ENCODE measurements around the gene DLST.

DLST gene

DNA sequence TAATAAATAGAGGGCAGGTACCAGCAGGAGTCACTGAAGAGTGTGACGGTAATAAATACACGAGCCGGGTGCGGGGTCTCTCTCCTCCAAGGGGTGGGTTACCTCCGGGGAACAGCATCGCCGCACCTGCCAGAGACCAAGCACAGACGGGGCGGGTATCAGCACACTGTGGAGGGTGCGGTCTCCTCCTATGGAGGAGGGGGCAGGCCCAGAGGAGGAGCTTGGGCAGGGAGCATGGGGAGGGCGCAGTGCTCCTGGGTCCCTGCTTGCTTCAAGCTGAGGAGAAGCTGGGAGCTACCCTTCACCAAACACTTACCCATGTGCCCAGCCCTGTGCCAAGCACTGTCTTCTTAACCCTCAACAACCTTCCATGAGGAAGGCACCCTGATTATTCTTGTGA, 60.9 kb downstream of the DLST start:
- H3K4me1 Mint-ChIP-seq (ENCODE audit: low read depth), result peaks cover 43% of the 10 kb centered on the region
- no peaks in the 10 kb centered on the region for H3K27me3 Mint-ChIP-seq (ENCODE audit: low read depth)
- H3K9me3 Mint-ChIP-seq, result peaks cover 7% of the 10 kb centered on the region
- H3K27ac Mint-ChIP-seq, result peak overlapping the region; percentile 77
- H3K36me3 Mint-ChIP-seq (ENCODE audit: low read depth), result peaks cover 3% of the 10 kb centered on the region
- H3K4me3 Mint-ChIP-seq, result peak overlapping the region; percentile 81

- Mint-ChIP-seq H3K27ac (no peak overlapping the region), H3K9me3 (no peaks in the 10 kb centered on the region), H3K36me3 (ENCODE audit: low read depth) (no peaks in the 10 kb centered on the region), H3K4me3 (no peak overlapping the region), H3K27me3 (ENCODE audit: low read depth) (no peaks in the 10 kb centered on the region), H3K4me1 (ENCODE audit: low read depth) (peaks cover 25% of the 10 kb centered on the region)
Observed at GRCh38 chr14:74945261-74945851, 63.6 kb downstream of the DLST start.

DNA sequence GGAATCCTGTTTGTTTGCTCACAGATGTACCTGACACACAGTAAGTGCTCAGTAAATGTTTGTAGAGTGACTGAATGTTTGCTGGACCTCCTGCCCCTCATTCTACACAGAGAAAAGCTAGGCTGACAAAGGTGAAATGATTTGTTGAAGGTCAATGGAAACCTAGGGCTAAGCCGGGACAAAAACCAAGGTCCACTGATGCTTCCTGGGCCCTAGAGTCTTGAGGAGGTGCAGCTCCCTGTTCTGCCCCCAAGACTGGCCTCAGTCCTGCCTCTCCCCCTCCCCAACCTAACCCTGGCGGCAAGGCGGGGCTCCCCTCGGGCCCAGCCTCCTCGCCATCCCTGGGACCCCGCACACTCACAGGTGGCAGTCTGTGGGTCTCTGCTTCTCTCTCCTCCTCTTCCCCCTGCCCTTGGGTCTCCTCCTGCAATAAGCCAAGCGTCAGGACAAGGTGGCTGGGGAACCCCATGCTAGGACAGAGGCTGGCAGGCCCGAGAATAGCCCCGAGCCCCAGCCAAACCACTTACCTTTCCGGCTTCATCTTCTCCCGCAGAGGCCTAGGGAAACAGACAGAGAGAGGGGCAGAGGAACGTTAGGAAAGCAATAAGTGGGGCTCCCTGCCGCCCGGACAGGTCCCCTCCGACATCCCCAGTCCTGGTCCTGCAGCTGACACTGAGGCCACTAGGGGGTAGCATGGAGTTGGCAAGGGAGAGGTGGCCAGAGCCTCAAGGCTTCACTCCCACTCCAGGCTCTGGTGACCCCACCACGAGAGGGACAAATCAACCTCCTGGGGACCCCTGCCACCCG, 64.3 kb downstream of the DLST start:
- Mint-ChIP-seq H3K27ac (peak overlapping the region; percentile 69), H3K9me3 (no peaks in the 10 kb centered on the region), H3K27me3 (ENCODE audit: low read depth) (no peaks in the 10 kb centered on the region), H3K4me3 (no peak overlapping the region), H3K36me3 (ENCODE audit: low read depth) (no peaks in the 10 kb centered on the region), H3K4me1 (ENCODE audit: low read depth) (peaks cover 24% of the 10 kb centered on the region)

DNA sequence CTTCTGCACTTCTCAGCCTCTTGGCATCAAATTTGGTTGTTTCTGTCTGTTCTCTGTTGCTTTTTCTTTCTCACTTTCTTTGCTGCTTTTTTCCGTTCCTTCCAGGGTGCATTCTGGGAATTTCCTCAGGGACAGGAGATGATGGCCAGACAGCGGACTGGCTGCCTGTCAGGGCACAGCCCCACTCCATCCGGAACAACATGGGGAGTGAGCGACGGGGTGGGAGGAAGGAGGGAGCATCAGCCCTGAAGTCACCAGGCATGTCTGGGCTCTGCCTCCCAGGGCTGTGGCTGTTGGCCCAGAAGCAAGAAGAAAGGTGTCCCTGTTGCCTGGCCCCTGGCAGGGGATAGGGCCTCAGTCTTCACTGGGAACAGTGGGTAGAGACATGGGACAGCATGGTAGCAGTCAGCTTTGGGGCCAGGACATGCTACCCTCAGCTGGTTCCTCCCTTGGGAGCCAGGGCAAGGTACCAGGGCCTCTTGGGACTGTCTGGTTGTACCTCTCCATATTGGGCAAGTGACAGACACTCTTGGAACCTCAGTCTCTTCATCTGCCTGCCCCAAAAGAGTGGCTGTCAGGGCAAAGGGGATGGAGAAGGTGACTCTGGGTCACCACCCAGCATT, 65.1 kb downstream of the DLST start:
- Mint-ChIP-seq H3K27ac (no peak overlapping the region), H3K27me3 (ENCODE audit: low read depth) (no peaks in the 10 kb centered on the region), H3K36me3 (ENCODE audit: low read depth) (no peaks in the 10 kb centered on the region), H3K4me3 (no peak overlapping the region), H3K4me1 (ENCODE audit: low read depth) (peaks cover 18% of the 10 kb centered on the region), H3K9me3 (no peaks in the 10 kb centered on the region)

DNA sequence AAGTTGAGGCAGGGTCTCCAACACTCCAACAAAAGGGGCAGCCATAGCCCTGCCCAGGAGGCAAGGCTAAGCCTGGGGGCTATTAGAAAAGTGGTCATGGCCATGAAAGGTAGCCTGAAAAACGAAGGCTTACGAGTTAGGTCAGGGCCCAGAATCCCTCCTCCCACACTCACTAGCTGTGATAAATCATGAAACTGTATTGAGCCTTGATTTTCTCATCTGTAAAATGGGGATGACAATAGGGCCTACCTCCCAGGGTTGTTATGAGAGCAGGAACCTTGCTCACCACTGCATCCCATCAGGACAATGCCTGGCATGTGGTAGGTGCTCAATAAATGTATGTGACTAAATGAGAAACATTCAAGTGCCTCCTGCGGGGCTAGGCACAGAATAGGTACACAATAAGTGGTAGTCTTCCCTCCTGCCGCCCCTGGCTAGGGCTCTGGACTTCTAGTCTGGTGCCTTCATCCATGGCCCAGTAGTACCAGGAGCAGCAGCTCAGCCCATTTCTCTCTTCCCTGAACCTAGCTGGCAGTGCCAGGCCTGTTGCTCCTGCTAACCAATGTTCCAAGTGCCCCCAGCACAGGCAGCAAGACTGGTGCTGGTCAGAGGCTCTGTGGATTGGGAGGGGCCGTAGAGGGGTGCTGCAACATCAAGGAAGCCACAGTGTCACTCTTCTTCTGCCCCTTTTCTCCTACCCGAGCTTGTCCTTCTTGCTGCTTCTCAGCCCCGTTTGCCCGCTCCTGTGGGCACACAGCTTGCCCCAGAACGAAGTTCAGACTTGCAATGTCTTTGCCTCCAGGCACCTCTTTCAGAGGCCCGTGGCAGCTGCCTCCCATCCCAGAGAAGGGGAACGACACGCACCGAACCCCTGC, 65.9 kb downstream of the DLST start:
- H3K36me3 Mint-ChIP-seq (ENCODE audit: low read depth), result no peaks in the 10 kb centered on the region
- H3K4me3 Mint-ChIP-seq, result no peak overlapping the region
- H3K4me1 Mint-ChIP-seq (ENCODE audit: low read depth), result peaks cover 13% of the 10 kb centered on the region
- H3K27me3 Mint-ChIP-seq (ENCODE audit: low read depth), result no peaks in the 10 kb centered on the region
- H3K27ac Mint-ChIP-seq, result no peak overlapping the region
- H3K9me3 Mint-ChIP-seq, result no peaks in the 10 kb centered on the region

DNA sequence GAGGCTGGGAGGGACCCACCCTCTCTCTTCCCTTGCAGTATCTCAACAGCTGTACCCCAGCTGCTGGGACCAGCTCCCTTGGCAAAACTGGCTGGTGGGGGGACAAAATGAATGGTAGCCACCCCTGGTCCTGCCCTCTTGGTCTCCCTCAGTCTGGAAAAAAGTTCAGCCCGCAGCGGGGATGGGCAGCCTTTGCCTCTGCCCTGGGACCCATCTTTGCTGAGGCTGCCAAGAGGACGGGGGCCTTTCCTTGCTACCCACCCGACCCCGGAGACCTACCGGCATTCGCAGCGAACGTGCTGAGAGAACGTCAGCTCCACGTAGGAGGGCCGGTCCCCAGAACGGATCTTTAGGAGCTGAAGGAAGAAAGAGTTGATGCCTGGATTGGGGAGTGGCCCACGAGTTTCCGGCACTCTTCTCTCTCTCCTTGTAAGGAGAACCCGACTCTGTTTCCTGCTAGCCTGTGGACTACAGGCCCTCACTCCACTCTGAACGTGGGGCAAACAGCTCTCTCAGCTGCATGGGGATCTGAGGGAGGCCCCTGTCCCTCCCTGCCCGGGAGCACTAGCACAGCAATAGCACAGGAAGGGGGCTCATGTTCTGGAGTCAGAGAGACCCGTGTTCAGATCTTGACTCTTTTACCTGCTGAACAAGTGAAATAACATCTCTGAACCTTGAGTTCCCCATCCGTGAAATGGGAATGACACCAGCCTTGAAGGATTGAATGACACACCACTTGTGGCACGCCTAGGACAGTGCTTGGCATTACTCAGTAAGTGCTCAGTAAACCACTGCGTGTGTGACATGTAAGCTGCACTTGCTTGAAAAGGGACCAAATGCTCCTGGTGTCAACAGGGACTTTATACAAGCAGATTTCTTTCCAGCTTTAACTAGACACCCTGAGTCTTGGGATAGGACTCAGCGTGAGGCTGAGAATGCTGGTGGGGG, 66.8 kb downstream of the DLST start:
- H3K36me3 Mint-ChIP-seq (ENCODE audit: low read depth), result no peaks in the 10 kb centered on the region
- no peak overlapping the region for H3K27ac Mint-ChIP-seq
- peaks cover 7% of the 10 kb centered on the region for H3K4me1 Mint-ChIP-seq (ENCODE audit: low read depth)
- H3K9me3 Mint-ChIP-seq, result no peaks in the 10 kb centered on the region
- H3K27me3 Mint-ChIP-seq (ENCODE audit: low read depth), result no peaks in the 10 kb centered on the region
- H3K4me3 Mint-ChIP-seq, result no peak overlapping the region

DNA sequence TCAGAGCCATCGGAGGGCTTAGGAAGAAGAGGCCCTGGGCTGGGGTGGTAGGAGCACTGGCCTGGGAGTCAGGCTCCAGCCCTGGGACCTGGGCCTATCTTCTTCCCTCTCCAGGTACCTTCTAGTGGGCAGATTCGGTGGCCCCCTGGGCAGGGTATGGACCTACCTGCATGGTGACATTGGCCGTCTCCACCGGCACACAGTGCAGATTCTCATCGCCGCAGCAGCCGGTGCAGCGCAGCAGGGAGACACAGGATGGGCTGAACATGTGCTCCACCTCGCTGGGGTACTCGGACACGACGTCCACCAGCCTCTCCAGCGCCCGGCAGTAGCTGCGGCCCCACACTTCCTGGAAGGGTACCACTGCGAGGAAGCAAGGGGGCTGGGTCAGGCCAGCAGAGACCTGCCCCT, 67.5 kb downstream of the DLST start:
- no peaks in the 10 kb centered on the region for H3K27me3 Mint-ChIP-seq (ENCODE audit: low read depth)
- H3K4me3 Mint-ChIP-seq, result no peak overlapping the region
- H3K36me3 Mint-ChIP-seq (ENCODE audit: low read depth), result no peaks in the 10 kb centered on the region
- H3K4me1 Mint-ChIP-seq (ENCODE audit: low read depth), result peaks cover 7% of the 10 kb centered on the region
- H3K27ac Mint-ChIP-seq, result no peak overlapping the region
- H3K9me3 Mint-ChIP-seq, result no peaks in the 10 kb centered on the region

DNA sequence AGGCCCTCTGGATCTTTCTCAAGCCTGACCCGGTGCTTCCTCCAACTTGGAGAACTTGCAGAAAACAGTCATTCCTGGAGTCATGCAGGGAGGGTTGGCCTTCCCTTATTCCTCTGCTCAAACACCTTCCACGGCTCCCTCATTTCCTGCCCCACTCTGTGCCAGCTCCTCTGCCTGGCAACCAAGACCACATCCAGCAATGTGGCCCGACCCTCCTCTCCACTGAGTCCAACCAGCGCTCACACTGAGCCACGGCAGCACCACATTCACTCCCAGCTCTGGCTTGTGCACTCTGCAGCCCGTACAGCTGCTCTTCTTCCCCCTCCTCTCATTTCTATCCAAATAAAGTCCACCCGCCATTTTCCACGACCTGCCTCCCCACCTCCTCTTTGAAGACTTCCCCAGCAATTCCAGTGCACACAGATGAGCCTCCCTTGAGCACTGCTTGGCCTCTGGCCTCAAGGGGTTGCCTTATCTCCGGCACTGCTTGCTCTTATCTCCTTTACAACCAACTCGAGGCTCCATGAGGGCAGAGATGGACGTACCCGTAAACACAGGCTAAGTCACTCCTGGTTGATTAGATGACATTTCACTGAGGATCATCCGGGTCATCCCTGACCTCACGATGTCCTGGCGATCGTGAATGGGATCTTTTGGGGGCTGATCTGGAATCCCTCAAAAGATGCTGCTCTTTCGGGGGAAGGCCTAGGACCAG, 68.3 kb downstream of the DLST start:
- Mint-ChIP-seq H3K27me3 (ENCODE audit: low read depth) (no peaks in the 10 kb centered on the region), H3K27ac (no peak overlapping the region), H3K36me3 (ENCODE audit: low read depth) (no peaks in the 10 kb centered on the region), H3K4me3 (no peak overlapping the region), H3K4me1 (ENCODE audit: low read depth) (peaks cover 7% of the 10 kb centered on the region), H3K9me3 (no peaks in the 10 kb centered on the region)

DNA sequence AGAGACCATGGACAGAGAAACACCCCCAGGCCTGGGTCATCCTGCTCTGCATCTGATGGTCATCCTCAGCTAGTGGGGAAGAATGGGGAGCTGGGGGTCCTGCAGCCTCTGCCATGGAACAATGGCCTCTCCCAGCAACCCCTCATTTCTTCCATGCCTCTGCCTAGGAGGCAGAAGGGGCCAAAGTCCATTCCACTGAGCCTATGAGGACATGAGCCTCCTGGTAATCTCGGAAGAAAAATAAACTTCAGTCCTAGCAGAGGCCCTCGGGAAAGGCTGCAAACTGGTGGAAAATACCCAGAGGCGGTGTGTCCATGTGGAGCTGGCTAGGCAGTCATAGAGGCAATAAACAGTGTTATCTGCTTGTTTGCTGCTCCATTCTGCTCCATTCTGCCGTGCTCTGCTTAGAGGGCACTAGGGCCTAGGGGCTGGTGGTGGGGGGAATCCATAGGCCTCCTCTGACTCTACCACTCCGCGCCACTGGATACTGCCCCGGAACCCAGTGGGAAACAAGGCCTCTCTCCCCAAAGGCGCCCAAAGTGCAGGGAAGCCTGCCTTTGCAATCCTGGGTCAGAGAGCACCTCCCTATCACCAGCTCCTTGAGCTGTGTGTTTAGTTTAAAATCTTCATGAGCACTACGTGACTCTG, 69.2 kb downstream of the DLST start:
- Mint-ChIP-seq H3K27me3 (ENCODE audit: low read depth) (no peaks in the 10 kb centered on the region), H3K36me3 (ENCODE audit: low read depth) (no peaks in the 10 kb centered on the region), H3K9me3 (no peaks in the 10 kb centered on the region), H3K4me3 (no peak overlapping the region), H3K4me1 (ENCODE audit: low read depth) (peaks cover 7% of the 10 kb centered on the region), H3K27ac (no peak overlapping the region)

- no peaks in the 10 kb centered on the region for H3K36me3 Mint-ChIP-seq (ENCODE audit: low read depth)
- no peaks in the 10 kb centered on the region for H3K9me3 Mint-ChIP-seq
- H3K27ac Mint-ChIP-seq, result no peak overlapping the region
- no peak overlapping the region for H3K4me3 Mint-ChIP-seq
- H3K4me1 Mint-ChIP-seq (ENCODE audit: low read depth), result peaks cover under 1% of the 10 kb centered on the region
- peaks cover 5% of the 10 kb centered on the region for H3K27me3 Mint-ChIP-seq (ENCODE audit: low read depth)
Observed at GRCh38 chr14:74951443-74952179, 69.9 kb downstream of the DLST start.

DNA sequence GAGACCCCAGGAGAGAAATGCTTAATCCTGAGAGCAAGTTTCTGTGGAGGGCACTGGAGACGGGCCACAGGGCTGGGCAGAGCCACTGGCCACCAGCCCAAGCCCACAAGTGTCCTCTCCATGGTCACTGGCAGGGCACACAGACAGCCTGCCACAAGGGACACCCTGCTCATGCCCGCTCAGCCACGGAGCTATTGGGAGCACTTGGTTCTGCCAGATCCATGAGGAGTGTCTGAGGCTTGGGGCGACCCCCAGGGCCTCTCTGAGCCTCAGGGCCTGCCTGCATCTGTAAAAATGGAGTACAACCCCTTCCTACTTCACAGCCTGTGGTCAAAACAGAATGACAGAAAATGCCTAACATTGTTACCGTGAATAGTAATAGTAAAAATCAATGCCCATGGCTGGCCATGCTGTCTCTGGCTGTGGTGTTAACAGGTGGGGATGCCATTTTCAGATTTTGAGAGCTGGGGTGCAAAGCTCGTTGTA, 70.5 kb downstream of the DLST start:
- H3K4me3 Mint-ChIP-seq, result no peak overlapping the region
- peaks cover 9% of the 10 kb centered on the region for H3K27me3 Mint-ChIP-seq (ENCODE audit: low read depth)
- no peaks in the 10 kb centered on the region for H3K9me3 Mint-ChIP-seq
- no peaks in the 10 kb centered on the region for H3K4me1 Mint-ChIP-seq (ENCODE audit: low read depth)
- H3K27ac Mint-ChIP-seq, result no peak overlapping the region
- no peaks in the 10 kb centered on the region for H3K36me3 Mint-ChIP-seq (ENCODE audit: low read depth)
